Glutamatergic neuron (in vitro differentiated cells): Measurements from ENCODE around the gene HCAR1. TPM values are rescaled to one million over a fixed set of nuclear protein-coding genes. Genes with fewer than 3 reads are reported as not detected.
"Not testable (repeated sequence)": the region's sequence is repeated elsewhere in the genome, so short reads cannot be mapped to it uniquely, and the experiment has no call there.

ENCODE experiments used
- DNase-seq: peaks from one replicate; pipeline ENCODE4 v3.0.0; 2022
- H3K27ac Mint-ChIP-seq: one replicate; pipeline ENCODE4 v1.8.0; 2020; ENCODE audit warnings: mild to moderate bottlenecking, mixed read lengths, inconsistent platforms; ENCODE audit not compliant: unreplicated experiment
- H3K27me3 Mint-ChIP-seq: one replicate; pipeline ENCODE4 v1.8.0; 2020; ENCODE audit warnings: mild to moderate bottlenecking, moderate library complexity, mixed read lengths, inconsistent platforms; ENCODE audit not compliant: unreplicated experiment
- H3K36me3 Mint-ChIP-seq: one replicate; pipeline ENCODE4 v1.8.0; 2020; ENCODE audit warnings: mild to moderate bottlenecking, mixed read lengths, inconsistent platforms; ENCODE audit not compliant: unreplicated experiment
- H3K4me1 Mint-ChIP-seq: one replicate; pipeline ENCODE4 v1.8.0; 2020; ENCODE audit warnings: mild to moderate bottlenecking, low read depth, mixed read lengths, inconsistent platforms; ENCODE audit not compliant: unreplicated experiment
- H3K4me3 Mint-ChIP-seq: one replicate; pipeline ENCODE4 v1.8.0; 2020; ENCODE audit warnings: mild to moderate bottlenecking, mixed read lengths, inconsistent platforms; ENCODE audit not compliant: unreplicated experiment
- H3K9me3 Mint-ChIP-seq: one replicate; pipeline ENCODE4 v1.8.0; 2020; ENCODE audit warnings: mild to moderate bottlenecking, moderate library complexity, mixed read lengths, inconsistent platforms; ENCODE audit not compliant: unreplicated experiment
- total RNA-seq: library from RNA; stranded (reverse); fragmentation: NEBNext Ultra II Directional; extraction: Animal tissue kit (Norgen Biotek cat#: 25700); gene quantifications from one replicate; pipeline ENCODE4 v1.2.1, GENCODE V29; 2021; ENCODE audit not compliant: unreplicated experiment
- TF ChIP-seq, protein P1 (sequence below): fragments of 200-600 bp; sonication (generic); IDR thresholded peaks from one replicate; pipeline ENCODE4 v1.5.0; 2021; ENCODE audit not compliant: partially characterized antibody, unreplicated experiment

The HCAR1 gene
- total RNA-seq, 1 donor from 2014 or later = not detected

- Mint-ChIP-seq H3K36me3 (no peaks in the 10 kb centered on the region), H3K4me3 (no peak overlapping the region), H3K27ac (no peak overlapping the region), H3K9me3 (no peaks in the 10 kb centered on the region), H3K4me1 (no peaks in the 10 kb centered on the region), H3K27me3 (peaks cover 2% of the 10 kb centered on the region)
- DNase-seq = no peak
- TF ChIP-seq, protein P1, sequence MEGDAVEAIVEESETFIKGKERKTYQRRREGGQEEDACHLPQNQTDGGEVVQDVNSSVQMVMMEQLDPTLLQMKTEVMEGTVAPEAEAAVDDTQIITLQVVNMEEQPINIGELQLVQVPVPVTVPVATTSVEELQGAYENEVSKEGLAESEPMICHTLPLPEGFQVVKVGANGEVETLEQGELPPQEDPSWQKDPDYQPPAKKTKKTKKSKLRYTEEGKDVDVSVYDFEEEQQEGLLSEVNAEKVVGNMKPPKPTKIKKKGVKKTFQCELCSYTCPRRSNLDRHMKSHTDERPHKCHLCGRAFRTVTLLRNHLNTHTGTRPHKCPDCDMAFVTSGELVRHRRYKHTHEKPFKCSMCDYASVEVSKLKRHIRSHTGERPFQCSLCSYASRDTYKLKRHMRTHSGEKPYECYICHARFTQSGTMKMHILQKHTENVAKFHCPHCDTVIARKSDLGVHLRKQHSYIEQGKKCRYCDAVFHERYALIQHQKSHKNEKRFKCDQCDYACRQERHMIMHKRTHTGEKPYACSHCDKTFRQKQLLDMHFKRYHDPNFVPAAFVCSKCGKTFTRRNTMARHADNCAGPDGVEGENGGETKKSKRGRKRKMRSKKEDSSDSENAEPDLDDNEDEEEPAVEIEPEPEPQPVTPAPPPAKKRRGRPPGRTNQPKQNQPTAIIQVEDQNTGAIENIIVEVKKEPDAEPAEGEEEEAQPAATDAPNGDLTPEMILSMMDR = no peak
These were observed 46.3 kb downstream of the HCAR1 start for GRCh38 chr12:122684297-122684813.

DNA sequence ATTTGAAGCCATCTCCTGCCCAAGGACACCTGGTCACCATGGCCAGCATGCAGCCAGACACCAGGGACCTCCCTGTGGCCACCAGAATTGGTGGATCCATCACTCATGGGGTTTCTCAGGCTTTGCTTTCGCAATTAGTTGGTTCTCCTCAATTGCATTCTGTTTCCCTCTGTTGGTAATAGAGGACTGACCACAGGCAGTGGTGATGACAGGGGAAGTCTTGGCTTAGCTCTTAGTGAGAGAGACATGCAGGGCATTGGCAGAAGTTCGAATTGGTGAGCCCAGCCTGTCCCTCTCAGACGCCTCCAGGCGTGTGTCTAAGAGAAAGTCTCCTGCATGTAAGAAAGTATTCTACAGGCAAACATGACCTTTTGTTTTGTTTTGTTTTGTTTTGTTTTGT is 48.8 kb downstream of the HCAR1 start:
- no peak overlapping the region for H3K4me3 Mint-ChIP-seq
- TF ChIP-seq, protein P1 = no peak
- H3K27ac Mint-ChIP-seq = no peak overlapping the region
- H3K4me1 Mint-ChIP-seq = no peaks in the 10 kb centered on the region
- no peaks in the 10 kb centered on the region for H3K9me3 Mint-ChIP-seq
- peaks cover 2% of the 10 kb centered on the region for H3K27me3 Mint-ChIP-seq
- DNase-seq = no peak
- H3K36me3 Mint-ChIP-seq = no peaks in the 10 kb centered on the region

- not testable (repeated sequence) for H3K4me1 Mint-ChIP-seq, H3K4me3 Mint-ChIP-seq, DNase-seq, H3K9me3 Mint-ChIP-seq, H3K27me3 Mint-ChIP-seq, H3K27ac Mint-ChIP-seq, H3K36me3 Mint-ChIP-seq
These were observed 49.7 kb downstream of the HCAR1 start for GRCh38 chr12:122680989-122681388.

DNA sequence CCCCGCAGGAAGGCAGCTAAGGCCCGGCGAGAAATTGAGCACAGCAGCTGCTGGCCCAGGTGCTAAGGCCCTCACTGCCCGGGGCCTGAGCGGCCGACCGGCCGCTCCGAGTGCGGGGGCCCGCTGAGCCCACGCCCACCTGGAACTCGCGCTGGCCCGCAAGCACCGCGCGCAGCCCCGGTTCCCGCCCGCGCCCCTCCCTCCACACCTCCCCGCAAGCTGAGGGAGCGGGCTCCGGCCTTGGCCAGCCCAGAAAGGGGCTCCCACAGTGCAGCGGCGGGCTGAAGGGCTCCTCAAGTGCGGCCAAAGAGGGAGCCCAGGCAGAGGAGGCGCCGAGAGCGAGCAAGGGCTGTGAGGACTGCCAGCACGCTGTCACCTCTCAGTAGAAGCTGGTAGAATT is 53.9 kb downstream of the HCAR1 start:
- DNase-seq, H3K4me1 Mint-ChIP-seq, H3K4me3 Mint-ChIP-seq, H3K27me3 Mint-ChIP-seq, H3K9me3 Mint-ChIP-seq, H3K27ac Mint-ChIP-seq, H3K36me3 Mint-ChIP-seq: not testable (repeated sequence)

Other genes starting within 250 kb of the HCAR1 start
- gene ZCCHC8, start 229.9 kb downstream of the HCAR1 start, total RNA-seq = 29.3 TPM
- gene RSRC2, start 203.9 kb downstream of the HCAR1 start, total RNA-seq = 104 TPM
- gene KNTC1, start 203.6 kb downstream of the HCAR1 start, total RNA-seq = 34.0 TPM
- gene HCAR2, start 27.5 kb downstream of the HCAR1 start, total RNA-seq = not detected
- gene HCAR3, start 14.0 kb downstream of the HCAR1 start, total RNA-seq = not detected
- gene DENR, start 22.0 kb upstream of the HCAR1 start, total RNA-seq = 42.7 TPM
- gene CCDC62, start 43.7 kb upstream of the HCAR1 start, total RNA-seq = 0.78 TPM
- 19.3 TPM for gene HIP1R, start 104.6 kb upstream of the HCAR1 start, total RNA-seq
- 19.7 TPM for gene VPS37B, start 165.3 kb upstream of the HCAR1 start, total RNA-seq
- 8.8 TPM for gene ABCB9, start 235.6 kb upstream of the HCAR1 start, total RNA-seq
- gene OGFOD2, start 244.4 kb upstream of the HCAR1 start, total RNA-seq = 15.3 TPM
- gene ARL6IP4, start 249.8 kb upstream of the HCAR1 start, total RNA-seq = 122 TPM